ENCODE results near the gene NPFFR1. TPM values are rescaled to one million over a fixed set of nuclear protein-coding genes. Genes with fewer than 3 reads are reported as not detected.

NPFFR1 gene
- total RNA-seq, 4 donors from 2014 or later: 0.16 TPM; not detected in 3

DNA sequence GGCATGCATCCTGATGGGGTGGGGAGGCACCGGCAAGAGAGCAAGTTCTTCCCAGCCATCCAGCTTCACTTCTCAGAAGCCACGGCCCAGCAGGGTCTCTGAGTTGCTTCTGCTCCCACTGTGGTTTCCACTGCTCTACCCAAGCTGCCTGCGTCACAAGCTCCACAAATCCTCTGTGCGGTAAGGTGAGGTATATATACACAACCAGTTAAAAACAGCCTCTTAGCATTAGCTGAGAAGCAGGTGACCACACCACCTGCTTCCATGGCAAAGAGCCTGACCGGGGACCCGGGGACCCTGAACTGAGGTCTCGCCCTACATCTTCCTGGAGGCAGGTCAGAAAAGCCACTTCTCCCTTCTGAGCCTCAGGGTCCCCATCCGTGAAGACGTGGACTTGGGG, 46.9 kb upstream of the NPFFR1 start:
- in situ Hi-C loops (cut with MboI; ENCODE audit: low pct_ligation_motif_present in 1 of 4, low pct_unique_long_range_greater_than_20kb in 1 of 4, low sequenced_read_pairs in 3 of 4): no loop called here
- H3K27me3 ChIP-seq: no peaks in the 10 kb centered on the region
- no peak overlapping the region for H3K27ac ChIP-seq
- WGBS, 2 donors (ENCODE audit: low coverage in 1 of 2): 78 to 91% methylated on average over 5 to 9 of the region's 9 CpGs
- H3K4me3 ChIP-seq: no peak overlapping the region
- H3K9me3 ChIP-seq: no peaks in the 10 kb centered on the region
- peaks cover 7 to 21% (median 13%) of the 10 kb centered on the region in 4 donors for H3K4me1 ChIP-seq
- DNase-seq: no peak
- TF ChIP-seq, protein P1, sequence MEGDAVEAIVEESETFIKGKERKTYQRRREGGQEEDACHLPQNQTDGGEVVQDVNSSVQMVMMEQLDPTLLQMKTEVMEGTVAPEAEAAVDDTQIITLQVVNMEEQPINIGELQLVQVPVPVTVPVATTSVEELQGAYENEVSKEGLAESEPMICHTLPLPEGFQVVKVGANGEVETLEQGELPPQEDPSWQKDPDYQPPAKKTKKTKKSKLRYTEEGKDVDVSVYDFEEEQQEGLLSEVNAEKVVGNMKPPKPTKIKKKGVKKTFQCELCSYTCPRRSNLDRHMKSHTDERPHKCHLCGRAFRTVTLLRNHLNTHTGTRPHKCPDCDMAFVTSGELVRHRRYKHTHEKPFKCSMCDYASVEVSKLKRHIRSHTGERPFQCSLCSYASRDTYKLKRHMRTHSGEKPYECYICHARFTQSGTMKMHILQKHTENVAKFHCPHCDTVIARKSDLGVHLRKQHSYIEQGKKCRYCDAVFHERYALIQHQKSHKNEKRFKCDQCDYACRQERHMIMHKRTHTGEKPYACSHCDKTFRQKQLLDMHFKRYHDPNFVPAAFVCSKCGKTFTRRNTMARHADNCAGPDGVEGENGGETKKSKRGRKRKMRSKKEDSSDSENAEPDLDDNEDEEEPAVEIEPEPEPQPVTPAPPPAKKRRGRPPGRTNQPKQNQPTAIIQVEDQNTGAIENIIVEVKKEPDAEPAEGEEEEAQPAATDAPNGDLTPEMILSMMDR (IDR thresholded peaks at IDR 0.05): no peak
- TF ChIP-seq EP300 (IDR thresholded peaks at IDR 0.05; ENCODE audit: low read depth) (no peak), POLR2AphosphoS5 (IDR thresholded peaks at IDR 0.05) (no peak), POLR2A (IDR thresholded peaks at IDR 0.05) (no peak)
- H3K36me3 ChIP-seq: no peaks in the 10 kb centered on the region
- intact Hi-C loops (cut with DNase I; ENCODE audit: low total_unique reads): no loop called here

GRCh38 chr10:70328967-70329366, 45.2 kb upstream of the NPFFR1 start:
- TF ChIP-seq EP300 (IDR thresholded peaks at IDR 0.05; ENCODE audit: low read depth) (no peak), POLR2AphosphoS5 (IDR thresholded peaks at IDR 0.05) (no peak), POLR2A (IDR thresholded peaks at IDR 0.05) (no peak)
- TF ChIP-seq, protein P1 (IDR thresholded peaks at IDR 0.05): no peak
- no peak overlapping the region for H3K27ac ChIP-seq
- no peaks in the 10 kb centered on the region for H3K36me3 ChIP-seq
- WGBS, 2 donors (ENCODE audit: low coverage in 1 of 2): 71 to 80% methylated on average over 2 to 4 of the region's 4 CpGs
- intact Hi-C loops (cut with DNase I; ENCODE audit: low total_unique reads): no loop called here
- no peak for DNase-seq
- peaks cover 7 to 18% (median 13%) of the 10 kb centered on the region in 4 donors for H3K4me1 ChIP-seq
- in situ Hi-C loops (cut with MboI; ENCODE audit: low pct_ligation_motif_present in 1 of 4, low pct_unique_long_range_greater_than_20kb in 1 of 4, low sequenced_read_pairs in 3 of 4): no loop called here
- no peaks in the 10 kb centered on the region for H3K27me3 ChIP-seq
- H3K9me3 ChIP-seq: no peaks in the 10 kb centered on the region
- no peak overlapping the region for H3K4me3 ChIP-seq

DNA sequence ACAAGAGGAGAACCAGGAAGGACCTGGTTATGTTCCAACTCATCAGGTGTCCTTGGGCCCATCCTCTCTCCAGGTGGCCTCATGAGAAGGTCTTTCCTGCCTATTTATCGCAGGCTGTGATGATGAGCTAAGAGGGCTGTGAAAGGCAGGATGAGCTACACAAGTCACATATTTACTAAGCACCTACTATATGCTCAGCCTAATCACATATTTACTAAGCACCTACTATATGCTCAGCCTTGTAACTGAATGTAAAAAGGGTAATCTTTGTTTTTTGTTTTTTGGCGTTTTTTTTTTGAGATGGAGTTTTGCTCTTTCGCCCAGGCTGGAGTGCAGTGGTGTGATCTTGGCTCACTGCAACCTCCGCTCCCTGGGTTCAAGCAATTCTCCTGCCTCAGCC, 44.2 kb upstream of the NPFFR1 start:
- Histone ChIP-seq H3K27me3 (no peaks in the 10 kb centered on the region), H3K4me3 (no peak overlapping the region), H3K36me3 (no peaks in the 10 kb centered on the region), H3K4me1 (peaks cover 7 to 18% (median 13%) of the 10 kb centered on the region in 4 donors), H3K27ac (no peak overlapping the region), H3K9me3 (no peaks in the 10 kb centered on the region)
- 97% methylated on average over 4 of the region's 4 CpGs; no CpG with 5 or more reads in 1 of the 2 donors for WGBS, 2 donors (ENCODE audit: low coverage in 1 of 2)
- TF ChIP-seq, protein P1 (IDR thresholded peaks at IDR 0.05): no peak
- TF ChIP-seq POLR2AphosphoS5 (IDR thresholded peaks at IDR 0.05) (no peak), EP300 (IDR thresholded peaks at IDR 0.05; ENCODE audit: low read depth) (no peak), POLR2A (IDR thresholded peaks at IDR 0.05) (no peak)
- DNase-seq: no peak
- intact Hi-C loops (cut with DNase I; ENCODE audit: low total_unique reads) (no loop called here), in situ Hi-C loops (cut with MboI; ENCODE audit: low pct_ligation_motif_present in 1 of 4, low pct_unique_long_range_greater_than_20kb in 1 of 4, low sequenced_read_pairs in 3 of 4) (no loop called here)

DNA sequence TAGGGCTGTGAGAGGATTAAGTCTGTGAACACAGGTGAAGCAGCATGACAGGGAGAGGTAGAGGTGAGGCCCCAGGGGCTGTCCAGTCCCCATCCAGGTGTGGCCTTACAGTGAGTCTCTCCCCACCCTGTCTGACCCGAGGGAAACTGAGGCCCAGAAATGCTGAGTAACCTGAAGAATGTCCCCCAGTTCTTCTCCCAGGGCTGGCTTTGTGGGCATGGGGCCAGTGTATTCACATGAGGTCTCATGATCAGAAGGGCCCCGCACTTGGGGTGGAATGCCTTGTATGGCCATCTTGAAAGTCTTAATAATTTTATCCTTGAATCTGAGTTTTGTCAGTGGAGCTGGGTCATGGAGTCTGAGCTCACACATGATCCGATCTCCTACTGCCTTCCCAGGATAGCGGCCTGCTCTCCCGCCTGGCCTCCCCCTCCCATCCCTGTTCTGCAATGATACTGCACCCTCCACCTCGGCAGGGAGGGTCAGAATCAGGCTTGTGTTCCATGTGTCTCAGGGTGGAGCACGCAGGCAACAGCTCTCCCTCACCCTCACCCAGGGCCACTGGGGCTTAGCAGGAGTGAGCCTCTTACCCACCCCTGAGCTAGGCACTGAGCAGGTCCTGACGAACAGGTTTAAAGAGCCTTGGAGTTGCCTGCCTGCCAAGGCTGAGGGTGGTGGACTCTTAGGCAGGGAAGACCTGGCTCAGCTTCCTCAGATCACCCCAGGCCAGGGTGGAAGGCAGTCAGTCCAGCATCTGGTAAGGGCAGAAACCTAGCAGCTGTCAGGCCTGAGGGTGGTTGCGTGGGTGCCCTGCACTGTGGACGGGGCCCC, 41.4 kb upstream of the NPFFR1 start:
- Histone ChIP-seq H3K36me3 (no peaks in the 10 kb centered on the region), H3K27ac (no peak overlapping the region), H3K4me3 (no peak overlapping the region), H3K4me1 (no peaks in the 10 kb centered on the region), H3K27me3 (no peaks in the 10 kb centered on the region), H3K9me3 (no peaks in the 10 kb centered on the region)
- intact Hi-C loops (cut with DNase I; ENCODE audit: low total_unique reads) (no loop called here), in situ Hi-C loops (cut with MboI; ENCODE audit: low pct_ligation_motif_present in 1 of 4, low pct_unique_long_range_greater_than_20kb in 1 of 4, low sequenced_read_pairs in 3 of 4) (no loop called here)
- no peak for DNase-seq
- TF ChIP-seq POLR2AphosphoS5 (IDR thresholded peaks at IDR 0.05): no peak
- TF ChIP-seq POLR2A (IDR thresholded peaks at IDR 0.05): no peak
- no peak for TF ChIP-seq EP300 (IDR thresholded peaks at IDR 0.05; ENCODE audit: low read depth)
- TF ChIP-seq, protein P1 (IDR thresholded peaks at IDR 0.05): no peak
- 87 to 94% methylated on average over 3 to 10 of the region's 10 CpGs for WGBS, 2 donors (ENCODE audit: low coverage in 1 of 2)

Data from transverse colon (tissue), 4 donors.